ENCODE results near the gene MRPL44.

DNA sequence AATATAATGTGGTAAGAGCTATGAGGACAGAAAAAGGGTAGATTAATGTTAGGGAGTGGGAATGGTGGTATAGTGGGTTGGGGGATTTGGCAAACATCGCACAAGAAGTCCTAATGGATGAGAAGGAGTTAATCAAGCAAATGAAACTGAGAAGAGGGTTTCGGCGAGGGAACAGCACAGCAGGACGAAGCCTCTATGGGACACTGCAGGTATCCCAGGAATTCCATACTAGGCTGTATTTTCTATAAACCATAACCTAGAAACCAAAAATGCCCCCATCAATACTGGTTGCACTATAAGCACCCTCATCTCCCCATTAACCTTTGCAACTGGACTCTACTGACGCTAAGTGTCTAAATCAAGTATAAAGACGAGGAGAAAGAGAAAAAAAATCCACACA lies 22.4 kb upstream of the MRPL44 start:
- no peak for TF ChIP-seq EZH2 (IDR thresholded peaks at IDR 0.05; ENCODE audit: low read depth)
- TF ChIP-seq, protein P1, sequence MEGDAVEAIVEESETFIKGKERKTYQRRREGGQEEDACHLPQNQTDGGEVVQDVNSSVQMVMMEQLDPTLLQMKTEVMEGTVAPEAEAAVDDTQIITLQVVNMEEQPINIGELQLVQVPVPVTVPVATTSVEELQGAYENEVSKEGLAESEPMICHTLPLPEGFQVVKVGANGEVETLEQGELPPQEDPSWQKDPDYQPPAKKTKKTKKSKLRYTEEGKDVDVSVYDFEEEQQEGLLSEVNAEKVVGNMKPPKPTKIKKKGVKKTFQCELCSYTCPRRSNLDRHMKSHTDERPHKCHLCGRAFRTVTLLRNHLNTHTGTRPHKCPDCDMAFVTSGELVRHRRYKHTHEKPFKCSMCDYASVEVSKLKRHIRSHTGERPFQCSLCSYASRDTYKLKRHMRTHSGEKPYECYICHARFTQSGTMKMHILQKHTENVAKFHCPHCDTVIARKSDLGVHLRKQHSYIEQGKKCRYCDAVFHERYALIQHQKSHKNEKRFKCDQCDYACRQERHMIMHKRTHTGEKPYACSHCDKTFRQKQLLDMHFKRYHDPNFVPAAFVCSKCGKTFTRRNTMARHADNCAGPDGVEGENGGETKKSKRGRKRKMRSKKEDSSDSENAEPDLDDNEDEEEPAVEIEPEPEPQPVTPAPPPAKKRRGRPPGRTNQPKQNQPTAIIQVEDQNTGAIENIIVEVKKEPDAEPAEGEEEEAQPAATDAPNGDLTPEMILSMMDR (conservative IDR thresholded peaks at IDR 0.05), result no peak

All from PC-9 (cell line).